GM12872 (cell line): ENCODE measurements around the gene ALDH1A3.

Source experiments
- TF ChIP-seq, protein P1 (sequence below): IDR thresholded peaks from 3 replicates; pipeline ENCODE4 v1.5.1; 2011; ENCODE audit warnings: low read depth, mild to moderate bottlenecking, low read length, moderate library complexity; ENCODE audit not compliant: insufficient read depth

The ALDH1A3 gene

DNA sequence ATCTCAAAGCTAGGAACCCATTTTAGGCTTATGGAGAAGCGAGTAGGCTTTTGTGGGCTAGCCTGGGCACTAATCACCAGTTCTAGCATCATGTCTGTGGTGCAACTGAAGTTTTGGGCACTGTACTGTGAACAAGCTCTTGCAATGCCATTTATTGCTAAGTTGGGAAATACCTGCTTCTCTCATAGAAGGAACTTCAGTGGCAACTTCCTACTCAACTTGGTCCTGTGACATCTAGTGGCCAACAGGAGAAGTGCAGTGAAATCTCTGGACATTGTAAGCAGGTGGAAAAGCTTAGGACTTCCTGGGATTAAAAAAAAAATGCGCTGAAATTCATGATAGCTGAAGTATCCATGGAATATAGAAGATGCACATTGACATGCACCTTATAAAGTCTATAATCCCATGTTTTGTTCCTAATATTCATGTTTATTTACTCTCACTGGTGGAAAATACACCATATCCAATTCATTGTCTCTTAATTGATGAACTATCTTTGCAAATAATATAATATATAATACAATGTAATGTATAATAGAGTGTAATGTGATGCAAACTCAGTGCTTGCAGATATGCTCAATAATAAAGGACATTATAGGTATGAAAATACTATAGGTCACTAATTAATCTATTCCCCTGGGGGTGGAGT lies 6.5 kb upstream of the ALDH1A3 start:
- TF ChIP-seq, protein P1, sequence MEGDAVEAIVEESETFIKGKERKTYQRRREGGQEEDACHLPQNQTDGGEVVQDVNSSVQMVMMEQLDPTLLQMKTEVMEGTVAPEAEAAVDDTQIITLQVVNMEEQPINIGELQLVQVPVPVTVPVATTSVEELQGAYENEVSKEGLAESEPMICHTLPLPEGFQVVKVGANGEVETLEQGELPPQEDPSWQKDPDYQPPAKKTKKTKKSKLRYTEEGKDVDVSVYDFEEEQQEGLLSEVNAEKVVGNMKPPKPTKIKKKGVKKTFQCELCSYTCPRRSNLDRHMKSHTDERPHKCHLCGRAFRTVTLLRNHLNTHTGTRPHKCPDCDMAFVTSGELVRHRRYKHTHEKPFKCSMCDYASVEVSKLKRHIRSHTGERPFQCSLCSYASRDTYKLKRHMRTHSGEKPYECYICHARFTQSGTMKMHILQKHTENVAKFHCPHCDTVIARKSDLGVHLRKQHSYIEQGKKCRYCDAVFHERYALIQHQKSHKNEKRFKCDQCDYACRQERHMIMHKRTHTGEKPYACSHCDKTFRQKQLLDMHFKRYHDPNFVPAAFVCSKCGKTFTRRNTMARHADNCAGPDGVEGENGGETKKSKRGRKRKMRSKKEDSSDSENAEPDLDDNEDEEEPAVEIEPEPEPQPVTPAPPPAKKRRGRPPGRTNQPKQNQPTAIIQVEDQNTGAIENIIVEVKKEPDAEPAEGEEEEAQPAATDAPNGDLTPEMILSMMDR, result peak; percentile 94

DNA sequence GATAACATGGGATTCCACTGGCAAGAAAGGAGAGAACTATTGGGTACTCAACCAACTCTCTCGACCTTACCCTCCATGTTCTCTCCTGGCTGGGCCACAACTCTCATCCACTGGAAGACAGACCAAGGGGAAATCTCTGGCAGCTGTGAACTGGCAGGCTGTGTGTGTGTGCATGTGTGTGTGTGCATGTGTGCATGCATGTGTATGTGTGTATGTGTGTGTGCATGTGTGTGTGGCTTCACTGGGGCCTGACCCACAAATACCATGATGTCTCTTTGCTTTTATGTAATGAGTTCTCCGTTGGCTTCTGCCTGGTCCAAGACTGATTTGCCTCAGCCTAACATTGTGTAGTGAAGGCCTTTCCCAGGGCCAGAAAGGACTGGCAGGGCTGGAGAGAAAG lies 4.1 kb upstream of the ALDH1A3 start:
- TF ChIP-seq, protein P1, result no peak

DNA sequence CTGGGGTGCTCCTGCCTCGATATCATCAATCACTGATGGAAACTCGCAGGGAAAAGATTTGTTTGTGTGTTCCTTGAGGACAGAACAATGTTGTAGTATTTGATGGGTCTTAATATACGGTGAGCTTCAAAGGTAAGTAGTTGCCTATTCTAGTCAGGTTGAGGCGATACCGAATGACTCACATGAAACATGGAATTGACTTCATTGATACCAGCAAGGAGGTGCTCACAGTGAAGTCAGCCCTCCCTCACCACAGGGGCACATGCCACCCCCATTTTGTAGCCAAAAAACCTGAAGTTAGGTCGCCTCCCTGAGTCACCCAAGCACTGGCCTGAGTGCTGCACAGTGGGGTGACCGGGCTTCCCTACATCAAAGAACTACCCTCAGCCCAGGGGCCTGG lies 3.7 kb upstream of the ALDH1A3 start:
- TF ChIP-seq, protein P1, result no peak

DNA sequence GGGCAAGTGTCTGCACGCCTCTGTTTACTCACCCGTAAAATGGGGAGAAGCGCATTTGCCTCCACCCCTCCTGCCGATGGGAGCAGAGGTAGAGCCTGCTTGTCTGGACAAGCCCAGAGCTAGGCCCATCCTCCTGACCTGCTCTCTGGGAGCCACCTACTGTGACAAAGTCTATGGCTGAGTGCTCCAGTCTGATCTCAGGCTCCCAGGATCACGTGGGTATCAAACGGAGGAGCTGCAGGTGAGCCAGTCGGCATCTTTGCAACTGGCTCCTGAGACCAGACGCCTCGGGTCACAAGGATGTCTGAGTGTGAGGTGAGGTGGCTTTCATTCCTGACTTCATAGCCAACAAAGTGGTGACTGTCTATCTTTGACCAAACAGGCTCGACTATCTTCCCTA lies 2.1 kb upstream of the ALDH1A3 start:
- TF ChIP-seq, protein P1, result no peak

DNA sequence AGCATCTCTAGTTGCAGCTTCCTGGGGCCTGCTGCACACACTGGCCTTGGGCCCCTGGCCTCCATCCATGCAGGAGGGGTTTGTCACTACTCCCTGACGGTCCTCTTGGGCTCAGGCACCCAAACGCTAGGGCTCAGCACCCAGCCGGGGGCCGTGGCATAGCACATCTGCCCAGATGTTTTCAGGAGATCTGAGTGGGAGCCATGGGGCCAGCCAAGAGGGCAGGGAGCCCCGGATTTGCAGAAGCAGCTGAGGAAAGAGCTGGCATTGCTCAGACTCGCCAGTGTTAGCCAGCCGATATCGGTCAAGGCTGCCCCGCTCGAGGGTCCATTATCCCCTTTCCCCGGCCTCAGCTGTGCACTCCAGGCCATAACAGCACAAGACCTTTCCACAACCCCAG lies 1.5 kb upstream of the ALDH1A3 start:
- TF ChIP-seq, protein P1, result no peak

DNA sequence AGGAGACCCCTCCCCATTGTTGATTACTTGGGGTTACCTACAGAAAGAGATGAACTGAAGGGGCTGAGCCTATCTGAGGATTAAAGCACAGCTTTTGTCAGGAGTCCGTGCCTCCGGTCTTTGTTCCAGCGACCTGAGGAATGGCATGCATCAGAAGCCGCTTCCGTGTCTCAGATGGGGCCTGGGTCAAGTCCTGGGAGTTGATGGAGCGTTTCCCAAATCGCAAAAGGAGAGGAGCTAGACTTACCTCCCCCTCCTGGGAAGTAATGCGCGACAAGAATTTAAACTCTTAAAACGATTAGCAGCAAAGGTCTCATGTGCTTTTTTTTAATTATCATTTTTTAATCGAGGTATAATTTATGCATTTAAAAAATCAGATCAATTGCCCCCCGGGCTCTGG lies 983 bp upstream of the ALDH1A3 start:
- TF ChIP-seq, protein P1, result no peak

DNA sequence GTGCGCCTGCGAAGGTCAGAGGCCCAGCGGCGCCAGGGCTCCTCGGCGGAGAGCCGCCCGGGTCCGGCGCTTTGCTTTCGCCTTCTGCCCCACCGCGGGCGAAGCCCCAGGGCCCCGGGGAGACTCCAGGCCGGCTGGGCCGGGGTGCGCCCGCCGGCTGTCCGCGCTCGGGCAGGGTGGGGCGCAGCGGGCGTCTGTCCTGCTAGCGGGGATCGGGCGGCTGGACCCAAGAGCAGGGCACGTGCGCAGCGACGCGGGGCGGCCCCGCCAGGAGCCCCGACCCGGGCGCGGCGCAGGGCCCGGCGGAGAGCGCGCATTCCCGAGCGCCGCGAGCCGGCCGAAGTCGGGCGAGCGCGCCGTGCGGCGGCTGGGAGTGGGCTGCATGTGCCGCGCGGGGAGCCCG lies 569 bp upstream of the ALDH1A3 start:
- TF ChIP-seq, protein P1, result no peak
